GM15510 (cell line): ENCODE results near the gene UQCRC2.

Experiments
- POLR2A ChIP-seq: IDR thresholded peaks from 3 replicates; pipeline ENCODE4 v1.6.1; 2011; ENCODE audit warnings: borderline replicate concordance; ENCODE audit not compliant: insufficient read length; ENCODE audit errors: extremely low read depth

Gene UQCRC2

GRCh38 chr16:22004341-22004740 lies 51.2 kb downstream of the UQCRC2 start:
- TF ChIP-seq POLR2A, result no peak

- no peak for TF ChIP-seq POLR2A
Measured at GRCh38 chr16:22005746-22006145, 52.6 kb downstream of the UQCRC2 start.

DNA sequence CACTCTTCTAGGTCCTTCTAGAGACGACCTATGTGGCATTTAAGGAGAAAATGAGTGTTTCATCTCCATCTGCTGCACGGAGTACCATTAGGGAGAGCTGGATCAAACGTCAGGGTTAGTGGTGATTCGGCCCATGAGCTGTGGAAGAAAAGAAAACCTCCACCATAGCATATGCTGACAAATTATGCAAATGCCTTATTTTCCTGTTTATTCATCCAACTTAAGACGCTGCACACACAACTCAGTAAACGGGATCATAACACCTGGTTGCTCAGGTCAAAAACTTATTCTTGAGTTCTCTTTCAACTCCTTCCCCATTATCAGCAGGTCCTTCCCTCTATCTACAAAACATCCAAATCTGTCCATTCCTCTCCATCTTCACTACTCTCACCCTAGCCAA lies 53.5 kb downstream of the UQCRC2 start:
- no peak for TF ChIP-seq POLR2A

DNA sequence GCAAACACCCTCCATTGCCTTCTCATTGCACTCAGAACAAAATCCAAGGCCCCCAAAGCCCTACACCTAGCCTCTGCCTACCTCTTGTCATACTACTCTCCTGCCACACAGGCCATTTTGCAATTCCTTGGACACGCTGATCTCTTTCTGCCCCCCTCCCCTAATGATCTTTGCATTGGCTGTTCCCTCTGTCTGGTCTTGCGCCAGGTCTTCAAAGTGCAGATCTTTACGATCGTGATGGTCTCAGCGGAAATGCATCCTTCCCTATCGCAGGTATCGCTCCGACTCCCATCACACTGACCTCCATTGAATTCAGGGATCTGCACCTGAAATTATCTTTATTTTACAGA lies 54.0 kb downstream of the UQCRC2 start:
- no peak for TF ChIP-seq POLR2A

DNA sequence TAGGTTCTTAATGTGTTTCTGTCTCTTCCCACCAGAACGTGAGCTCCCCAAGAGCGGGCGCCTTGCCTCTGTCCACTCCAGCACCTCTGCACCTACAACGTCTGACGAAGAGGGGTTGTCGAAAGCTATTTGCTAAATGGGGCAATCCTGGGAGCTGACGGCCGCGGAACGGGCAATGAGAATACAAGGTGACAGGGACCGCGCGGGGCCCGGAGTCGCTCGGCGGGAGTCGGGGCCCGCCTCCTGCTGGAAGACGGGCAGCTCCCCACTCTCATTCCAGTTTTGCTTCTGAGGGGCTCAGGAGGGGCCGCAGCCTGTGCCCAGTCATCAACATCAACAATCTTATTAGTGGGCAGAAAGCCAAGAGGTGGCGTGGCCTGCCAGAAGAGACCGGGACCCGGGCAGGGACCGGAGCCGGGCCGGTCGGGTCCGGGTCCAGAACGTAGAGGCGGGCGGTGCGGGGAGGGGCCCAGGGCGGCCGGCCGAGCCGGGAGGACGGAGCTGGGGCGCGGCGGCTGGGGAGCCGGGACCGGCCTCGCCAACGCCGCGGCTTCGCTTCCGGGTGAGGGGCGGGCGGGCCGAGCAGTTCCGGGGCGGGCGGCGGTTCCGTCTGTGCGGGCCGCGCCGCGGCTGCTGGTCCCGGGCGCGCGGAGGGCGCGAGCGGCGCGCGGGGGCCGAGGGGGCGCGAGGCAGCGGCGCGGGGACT lies 54.5 kb downstream of the UQCRC2 start, which contains the start of gene MOSMO:
TSS of gene MOSMO (plus strand) at position 603 of the 706 bp plus-strand sequence. CDS start 191 bp downstream, outside the sequence.
- TF ChIP-seq POLR2A, result peak; percentile 91

DNA sequence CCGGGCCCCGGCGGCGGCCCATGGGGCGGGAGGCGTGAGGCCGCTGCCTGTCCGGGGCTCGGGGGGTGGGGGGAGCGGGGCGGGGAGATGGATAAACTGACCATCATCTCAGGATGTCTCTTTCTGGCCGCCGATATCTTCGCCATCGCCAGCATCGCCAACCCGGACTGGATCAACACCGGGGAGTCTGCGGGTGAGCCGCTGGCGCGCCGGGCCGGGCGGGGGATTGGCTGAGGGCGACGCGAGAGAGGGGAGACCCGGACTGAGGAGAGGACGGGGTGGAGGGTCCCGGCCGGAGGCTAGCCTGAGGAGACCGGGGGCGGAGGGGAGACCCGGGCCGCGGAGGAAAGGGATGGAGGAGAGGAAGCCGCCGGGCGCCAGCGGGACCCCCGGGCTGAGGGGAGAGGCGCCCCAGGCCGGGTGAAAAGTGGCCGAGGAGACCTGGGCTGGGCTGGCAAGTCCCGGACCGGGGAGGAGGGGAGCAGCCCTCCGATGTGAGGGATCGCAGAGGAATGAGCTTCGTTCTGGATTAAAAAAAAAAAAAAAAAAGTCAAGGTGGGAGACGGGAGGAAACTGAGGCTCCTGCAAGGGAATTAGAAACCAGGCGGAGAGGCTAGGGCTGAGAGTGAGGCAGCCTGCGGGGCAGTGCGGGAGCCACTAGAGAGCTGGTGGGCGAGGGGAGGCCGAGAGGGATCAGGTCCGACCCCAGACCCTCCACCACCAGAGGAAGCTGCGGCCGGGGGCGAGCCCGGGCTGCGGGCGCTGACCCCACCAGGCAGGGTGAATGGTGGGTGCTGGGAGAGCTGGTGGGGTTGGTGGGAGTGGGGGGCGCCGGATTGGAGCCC lies 55.3 kb downstream of the UQCRC2 start:
- TF ChIP-seq POLR2A, result no peak

DNA sequence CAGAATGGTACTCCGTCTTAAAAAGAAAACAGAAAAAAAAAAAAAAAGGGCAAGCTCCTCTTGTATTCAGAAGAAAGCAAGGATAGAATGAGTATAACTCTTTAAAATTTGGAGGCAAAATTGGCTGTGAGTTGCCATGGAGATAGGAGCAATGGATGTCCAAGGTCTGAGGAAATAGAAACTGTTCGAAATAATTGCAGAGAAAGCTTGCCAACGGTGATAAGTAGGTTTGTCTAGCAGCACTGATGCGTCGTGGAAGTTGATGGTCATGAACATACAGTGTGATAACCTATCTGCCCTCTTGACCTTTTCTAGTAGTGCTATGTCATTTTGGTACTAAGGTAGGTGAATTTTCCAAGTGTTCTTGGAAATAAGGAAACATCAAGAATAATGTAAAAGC lies 57.7 kb downstream of the UQCRC2 start:
- TF ChIP-seq POLR2A, result no peak

DNA sequence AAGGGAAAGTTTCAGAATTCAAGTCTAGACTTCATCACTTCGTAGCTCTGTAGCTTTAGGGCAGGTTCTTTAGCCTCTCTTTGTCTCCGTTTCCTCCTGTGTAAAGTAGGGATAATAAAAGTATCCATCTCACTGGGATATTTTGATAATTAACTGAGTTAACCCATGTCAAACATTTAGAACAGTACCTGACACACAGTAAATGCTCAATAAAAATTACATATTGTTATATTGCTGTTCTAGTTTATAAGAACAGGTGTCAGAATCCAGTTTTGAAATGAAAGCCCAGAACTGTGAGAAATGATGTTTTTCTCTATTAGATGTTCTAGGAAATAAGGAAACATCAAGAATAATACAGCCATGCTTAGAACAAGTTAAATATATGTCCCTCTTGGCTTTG lies 59.1 kb downstream of the UQCRC2 start:
- no peak for TF ChIP-seq POLR2A

- TF ChIP-seq POLR2A, result no peak
Measured at GRCh38 chr16:22013486-22013885, 60.3 kb downstream of the UQCRC2 start.

DNA sequence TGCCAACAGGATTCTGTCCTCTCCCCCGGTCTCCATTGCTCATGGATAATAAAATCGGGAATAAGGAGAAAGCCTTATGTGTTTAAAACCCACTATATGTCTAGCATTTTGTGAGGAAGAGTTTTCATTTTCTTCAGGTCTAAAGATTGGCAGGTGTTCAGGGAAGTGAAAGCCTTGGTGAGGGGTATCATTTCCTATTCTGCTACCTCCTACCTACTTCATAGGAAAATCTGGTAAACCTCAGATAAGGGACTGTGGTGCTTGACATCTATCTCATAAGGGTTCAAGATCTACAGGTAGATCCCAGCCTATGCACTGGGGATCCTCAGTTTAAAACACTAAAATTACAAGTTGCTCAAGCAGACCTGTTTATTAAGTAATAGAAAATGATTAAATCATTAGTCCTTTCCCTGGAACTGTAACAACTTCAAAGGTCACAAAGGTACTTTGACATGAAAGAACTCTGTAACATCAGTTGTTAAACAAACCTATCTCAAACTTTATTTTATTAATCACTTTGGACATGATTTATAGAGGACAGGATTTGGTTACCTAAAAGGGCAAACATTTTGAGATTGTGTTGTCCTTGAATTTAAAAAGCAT lies 61.2 kb downstream of the UQCRC2 start:
- TF ChIP-seq POLR2A, result no peak

DNA sequence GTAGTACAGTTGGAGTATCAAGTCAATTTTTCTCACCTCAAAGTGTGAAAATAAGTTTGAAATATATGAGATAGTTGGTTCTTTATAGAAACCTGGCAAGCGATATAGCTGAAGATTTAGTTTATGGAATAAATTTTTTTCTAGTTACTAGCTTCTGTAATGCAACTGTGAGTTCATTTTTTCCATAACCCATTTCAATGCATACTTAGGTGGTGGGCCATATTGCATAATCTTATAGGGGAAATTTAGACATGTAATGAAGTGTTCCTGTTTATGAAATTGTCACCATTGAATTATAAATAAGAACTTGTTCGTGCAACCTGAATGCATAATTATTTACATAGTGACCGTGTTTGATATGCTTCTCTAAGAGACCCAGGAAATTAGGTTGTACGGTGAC lies 63.8 kb downstream of the UQCRC2 start:
- no peak for TF ChIP-seq POLR2A

GRCh38 chr16:22018559-22018958 lies 65.4 kb downstream of the UQCRC2 start:
- no peak for TF ChIP-seq POLR2A

GRCh38 chr16:22022151-22022550 lies 69.0 kb downstream of the UQCRC2 start:
- TF ChIP-seq POLR2A, result no peak

DNA sequence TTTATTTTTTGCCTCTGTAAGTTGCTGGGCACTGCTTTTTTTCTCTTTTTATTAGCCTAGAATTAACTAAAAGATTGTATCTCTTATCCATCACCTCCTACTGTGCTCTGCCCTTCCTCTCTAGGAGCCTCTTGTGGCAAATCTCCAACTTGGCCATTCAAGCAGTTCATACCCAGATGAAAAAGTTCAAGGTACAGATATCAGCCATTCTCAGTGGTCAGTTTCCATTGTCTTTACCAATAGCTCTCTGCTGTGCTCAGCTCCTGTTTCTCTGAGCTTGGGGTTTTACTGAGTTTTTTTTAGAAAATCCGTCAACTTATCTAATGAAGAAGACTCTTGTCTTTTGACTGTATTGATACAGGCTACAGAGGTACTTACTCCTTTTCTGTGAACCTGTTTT lies 70.3 kb downstream of the UQCRC2 start:
- no peak for TF ChIP-seq POLR2A

- TF ChIP-seq POLR2A, result no peak
Measured at GRCh38 chr16:22027633-22028032, 74.5 kb downstream of the UQCRC2 start.
